Ectodermal cell (in vitro differentiated cells): ENCODE data around the gene AGPAT3.
"Not testable (repeated sequence)": the region's sequence is repeated elsewhere in the genome, so short reads cannot be mapped to it uniquely, and the experiment has no call there.

ENCODE experiments used
- H3K27ac ChIP-seq: 2 replicates; pipeline ENCODE4 v1.7.0; 2013; ENCODE audit warnings: mild to moderate bottlenecking, low read depth, low read length; ENCODE audit not compliant: insufficient read depth, poor library complexity, severe bottlenecking
- H3K27me3 ChIP-seq: 2 replicates; pipeline ENCODE4 v1.7.0; 2013; ENCODE audit warnings: mild to moderate bottlenecking, low read length; ENCODE audit not compliant: insufficient read depth, control insufficient read depth, poor library complexity, severe bottlenecking
- H3K36me3 ChIP-seq: one replicate; pipeline ENCODE4 v1.7.0; 2013; ENCODE audit warnings: low read length; ENCODE audit not compliant: control insufficient read depth, insufficient read depth
- H3K4me1 ChIP-seq: one replicate; pipeline ENCODE4 v1.7.0; 2013; ENCODE audit warnings: low read length; ENCODE audit not compliant: control insufficient read depth, insufficient read depth
- H3K4me3 ChIP-seq: 2 replicates; pipeline ENCODE4 v1.7.0; 2013; ENCODE audit warnings: low read depth, low read length, control low read depth; ENCODE audit not compliant: insufficient read depth
- H3K9me3 ChIP-seq: 2 replicates; pipeline ENCODE4 v1.7.0; 2013; ENCODE audit warnings: mild to moderate bottlenecking, low read length, moderate library complexity; ENCODE audit not compliant: control insufficient read depth
- WGBS, 2 experiments: methylation state at CpG; one replicate each; pipeline ENCODE4 v1.1.7; 2013; ENCODE audit warnings: missing lambda C conversion rate in 2 of 2; 5-methylcytosine and 5-hydroxymethylcytosine counted together

The AGPAT3 gene

GRCh38 chr21:43834146-43834905 lies 30.7 kb upstream of the AGPAT3 start:
- no peak overlapping the region for H3K4me3 ChIP-seq
- no peaks in the 10 kb centered on the region for H3K27me3 ChIP-seq
- H3K36me3 ChIP-seq, result no peaks in the 10 kb centered on the region
- WGBS, 2 experiments, result 92 to 93% methylated on average over 30 of the region's 30 CpGs
- no peaks in the 10 kb centered on the region for H3K4me1 ChIP-seq
- no peak overlapping the region for H3K27ac ChIP-seq
- no peaks in the 10 kb centered on the region for H3K9me3 ChIP-seq

DNA sequence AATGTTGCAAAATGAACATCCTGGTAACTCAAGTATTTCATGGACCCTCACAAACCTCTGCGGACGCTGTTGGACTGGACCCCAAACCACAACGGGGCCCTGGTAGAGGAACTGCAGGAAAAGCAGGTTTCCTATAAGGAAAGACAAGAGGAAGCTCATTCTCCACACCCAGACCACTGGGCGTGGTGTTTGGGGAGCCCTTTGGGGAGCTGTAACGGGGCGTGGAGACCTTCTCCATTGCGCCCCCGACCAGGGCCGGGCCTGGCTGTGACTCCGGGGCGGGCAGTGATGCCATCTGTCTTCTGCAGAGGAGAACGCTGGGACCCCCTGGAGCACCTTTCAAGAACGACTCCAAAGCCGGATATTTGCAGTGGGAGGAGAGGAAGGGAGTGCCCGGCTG lies 30.0 kb upstream of the AGPAT3 start:
- H3K27ac ChIP-seq, result no peak overlapping the region
- 84 to 86% methylated on average over 15 of the region's 15 CpGs for WGBS, 2 experiments
- no peak overlapping the region for H3K4me3 ChIP-seq
- H3K4me1 ChIP-seq, result no peaks in the 10 kb centered on the region
- no peaks in the 10 kb centered on the region for H3K36me3 ChIP-seq
- no peaks in the 10 kb centered on the region for H3K27me3 ChIP-seq
- H3K9me3 ChIP-seq, result no peaks in the 10 kb centered on the region

DNA sequence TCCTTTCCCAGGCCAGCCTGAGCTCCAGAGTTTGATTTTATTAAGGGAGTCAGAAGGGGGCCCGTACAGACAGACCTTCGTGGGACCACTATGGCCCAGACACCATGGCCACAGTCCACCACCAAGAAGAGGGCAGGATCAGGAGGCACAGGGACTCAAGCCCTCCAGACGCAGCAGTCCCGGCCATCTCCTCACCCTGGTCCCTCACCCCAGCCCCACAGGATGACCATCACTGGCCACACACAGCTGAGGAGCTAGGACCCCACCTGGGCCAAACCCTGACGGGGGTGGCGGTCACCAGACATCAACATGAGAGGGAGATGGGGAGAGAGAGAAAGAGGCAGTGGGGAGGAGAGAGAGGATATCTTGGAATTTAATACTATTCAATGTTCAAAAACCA lies 29.2 kb upstream of the AGPAT3 start:
- H3K27ac ChIP-seq, result no peak overlapping the region
- H3K27me3 ChIP-seq, result no peaks in the 10 kb centered on the region
- H3K4me1 ChIP-seq, result no peaks in the 10 kb centered on the region
- WGBS, 2 experiments, result 96 to 99% methylated on average over 6 of the region's 6 CpGs
- no peaks in the 10 kb centered on the region for H3K9me3 ChIP-seq
- no peak overlapping the region for H3K4me3 ChIP-seq
- H3K36me3 ChIP-seq, result no peaks in the 10 kb centered on the region

- H3K4me3 ChIP-seq, result no peak overlapping the region
- H3K27ac ChIP-seq, result no peak overlapping the region
- no peaks in the 10 kb centered on the region for H3K4me1 ChIP-seq
- H3K27me3 ChIP-seq, result no peaks in the 10 kb centered on the region
- 89 to 93% methylated on average over 6 of the region's 6 CpGs for WGBS, 2 experiments
- no peaks in the 10 kb centered on the region for H3K9me3 ChIP-seq
- no peaks in the 10 kb centered on the region for H3K36me3 ChIP-seq
Measured at GRCh38 chr21:43836616-43837015, 28.4 kb upstream of the AGPAT3 start.

DNA sequence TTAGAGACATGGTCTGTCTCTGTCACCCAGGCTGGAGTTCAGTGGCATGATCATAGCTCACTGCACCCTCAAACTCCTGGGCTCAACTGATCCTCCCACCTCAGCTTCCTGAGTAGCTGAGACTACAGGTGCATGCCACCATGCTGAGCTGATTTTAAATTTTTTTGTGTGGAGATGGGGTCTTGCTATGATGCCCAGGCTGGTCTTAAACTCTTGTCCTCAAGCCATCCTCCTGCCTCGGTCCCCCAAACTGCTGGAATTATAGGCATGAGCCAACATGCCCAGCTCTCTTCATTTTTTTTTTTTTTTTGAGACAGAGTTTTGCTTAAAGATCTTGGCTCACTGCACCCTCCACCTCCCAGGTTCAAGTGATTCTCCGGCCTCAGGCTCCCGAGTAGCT lies 24.8 kb upstream of the AGPAT3 start:
- Histone ChIP-seq H3K27me3 (no peaks in the 10 kb centered on the region), H3K9me3 (no peaks in the 10 kb centered on the region), H3K4me3 (no peak overlapping the region), H3K27ac (no peak overlapping the region), H3K36me3 (no peaks in the 10 kb centered on the region), H3K4me1 (no peaks in the 10 kb centered on the region)
- 92 to 95% methylated on average over 3 of the region's 3 CpGs for WGBS, 2 experiments

- Histone ChIP-seq H3K4me1 (no peaks in the 10 kb centered on the region), H3K36me3 (no peaks in the 10 kb centered on the region), H3K4me3 (no peak overlapping the region), H3K27ac (no peak overlapping the region), H3K9me3 (no peaks in the 10 kb centered on the region), H3K27me3 (no peaks in the 10 kb centered on the region)
- 95 to 98% methylated on average over 2 of the region's 2 CpGs for WGBS, 2 experiments
Measured at GRCh38 chr21:43842742-43843141, 22.3 kb upstream of the AGPAT3 start.

- not testable (repeated sequence) for H3K4me1 ChIP-seq, H3K27me3 ChIP-seq, H3K9me3 ChIP-seq, H3K4me3 ChIP-seq, H3K27ac ChIP-seq, H3K36me3 ChIP-seq
- 73 to 74% methylated on average over 5 of the region's 5 CpGs for WGBS, 2 experiments
Measured at GRCh38 chr21:43844906-43845305, 20.1 kb upstream of the AGPAT3 start.

- Histone ChIP-seq H3K27me3 (no peaks in the 10 kb centered on the region), H3K4me3 (no peak overlapping the region), H3K9me3 (no peaks in the 10 kb centered on the region), H3K4me1 (no peaks in the 10 kb centered on the region), H3K27ac (no peak overlapping the region), H3K36me3 (no peaks in the 10 kb centered on the region)
- WGBS, 2 experiments, result 92 to 95% methylated on average over 13 of the region's 13 CpGs
Measured at GRCh38 chr21:43845386-43845785, 19.6 kb upstream of the AGPAT3 start.

DNA sequence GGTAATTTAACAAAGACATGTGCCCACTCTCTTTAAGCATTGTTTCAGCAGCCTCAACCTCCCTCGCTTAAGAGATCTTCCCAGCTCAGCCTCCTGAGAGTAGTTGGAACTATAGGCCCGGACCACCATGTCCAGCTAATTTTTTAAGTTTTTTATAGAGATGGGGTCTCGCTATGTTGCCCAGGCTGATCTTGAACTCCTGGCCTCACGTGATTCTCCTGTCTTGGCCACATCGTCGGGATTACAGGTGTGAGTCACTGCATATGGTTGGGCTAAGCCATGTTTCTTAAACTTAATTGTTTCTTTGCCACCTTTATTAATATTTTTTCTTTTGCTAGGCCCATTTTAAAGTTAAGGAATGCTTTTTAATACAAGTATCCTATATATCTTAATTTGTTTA lies 18.6 kb upstream of the AGPAT3 start:
- H3K4me1 ChIP-seq, result no peaks in the 10 kb centered on the region
- no peaks in the 10 kb centered on the region for H3K9me3 ChIP-seq
- H3K27ac ChIP-seq, result no peak overlapping the region
- H3K27me3 ChIP-seq, result no peaks in the 10 kb centered on the region
- H3K4me3 ChIP-seq, result no peak overlapping the region
- WGBS, 2 experiments, result 95% methylated on average over 6 of the region's 6 CpGs
- no peaks in the 10 kb centered on the region for H3K36me3 ChIP-seq

DNA sequence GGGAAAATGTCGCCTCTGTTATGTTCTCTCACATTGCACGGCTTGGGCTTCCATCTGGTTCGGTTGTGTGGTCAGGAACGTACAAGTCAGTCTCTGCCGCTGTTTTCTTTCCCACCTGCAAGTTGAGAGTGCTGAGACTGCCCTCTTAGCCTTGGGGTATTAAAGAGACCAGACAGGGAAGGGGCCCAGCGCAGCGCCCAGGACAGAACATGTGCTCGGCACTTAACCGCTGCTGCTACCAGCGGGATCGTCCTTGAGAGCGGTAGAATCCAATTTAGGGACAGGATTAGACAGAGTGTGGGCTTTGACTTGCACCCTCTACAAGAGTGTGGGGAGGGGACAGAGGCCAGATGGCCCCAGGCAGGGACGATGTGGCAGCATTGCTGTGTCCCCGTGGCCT lies 17.7 kb upstream of the AGPAT3 start:
- H3K4me3 ChIP-seq, result no peak overlapping the region
- no peaks in the 10 kb centered on the region for H3K9me3 ChIP-seq

DNA sequence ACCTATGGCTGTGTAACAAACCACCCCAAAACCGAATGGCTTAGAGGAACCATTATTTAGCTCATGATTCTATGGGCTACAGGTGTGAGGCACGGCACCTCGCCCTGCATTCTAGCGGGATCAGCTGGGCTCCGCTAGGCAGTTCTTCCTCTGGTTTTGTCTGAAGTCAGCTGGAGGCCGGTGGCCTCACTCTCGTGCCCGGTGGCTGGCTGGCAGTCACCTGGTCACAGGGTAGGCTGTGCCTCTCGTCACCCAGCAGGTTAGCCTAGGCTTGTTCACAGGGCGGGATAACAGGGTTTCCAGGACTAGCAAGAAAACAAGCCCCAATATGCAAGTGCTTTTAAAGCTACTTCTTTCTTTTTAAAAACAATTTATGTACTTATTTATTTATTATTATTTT lies 16.3 kb upstream of the AGPAT3 start:
- no peaks in the 10 kb centered on the region for H3K27me3 ChIP-seq
- WGBS, 2 experiments, result 93 to 95% methylated on average over 10 of the region's 10 CpGs
- H3K36me3 ChIP-seq, result no peaks in the 10 kb centered on the region
- no peak overlapping the region for H3K27ac ChIP-seq
- H3K4me3 ChIP-seq, result no peak overlapping the region
- no peaks in the 10 kb centered on the region for H3K9me3 ChIP-seq
- no peaks in the 10 kb centered on the region for H3K4me1 ChIP-seq

More for the DNA sequence above, 17.7 kb upstream of the AGPAT3 start:
- H3K4me1 ChIP-seq, result no peaks in the 10 kb centered on the region
- no peak overlapping the region for H3K27ac ChIP-seq
- 95% methylated on average over 14 of the region's 14 CpGs for WGBS, 2 experiments
- H3K36me3 ChIP-seq, result no peaks in the 10 kb centered on the region
- H3K27me3 ChIP-seq, result no peaks in the 10 kb centered on the region
